Activated CD4-positive, CD25-positive, alpha-beta regulatory T cell treated with anti-CD3 and anti-CD28 coated beads, Interleukin-2, amount 50 U/mL, for 72 hours (primary cell): ENCODE results near the gene IL1RAPL1.

Experiments used
- DNase-seq: peaks from one replicate; pipeline ENCODE4 v3.0.0; 2021

The IL1RAPL1 gene

DNA sequence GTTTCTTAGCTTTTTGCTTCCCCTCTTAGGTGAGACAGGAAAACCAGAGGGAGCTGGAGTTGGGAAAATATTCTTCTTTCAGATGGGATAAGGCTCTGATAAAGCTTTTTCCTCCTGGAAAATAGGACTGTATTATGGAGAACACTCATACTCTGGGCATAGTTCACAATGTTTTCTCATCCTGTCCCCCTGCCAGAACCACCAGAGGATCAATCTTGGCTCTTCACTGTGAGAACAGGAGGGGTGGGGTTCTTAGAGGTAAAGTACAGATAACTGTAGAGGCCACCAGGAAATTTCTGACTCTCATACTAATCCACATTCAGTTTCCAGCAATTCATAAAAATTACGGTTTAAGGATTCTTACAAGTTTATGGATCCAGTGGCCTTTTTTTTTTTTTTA lies 966.3 kb downstream of the IL1RAPL1 start:
- DNase-seq, result no peak

DNA sequence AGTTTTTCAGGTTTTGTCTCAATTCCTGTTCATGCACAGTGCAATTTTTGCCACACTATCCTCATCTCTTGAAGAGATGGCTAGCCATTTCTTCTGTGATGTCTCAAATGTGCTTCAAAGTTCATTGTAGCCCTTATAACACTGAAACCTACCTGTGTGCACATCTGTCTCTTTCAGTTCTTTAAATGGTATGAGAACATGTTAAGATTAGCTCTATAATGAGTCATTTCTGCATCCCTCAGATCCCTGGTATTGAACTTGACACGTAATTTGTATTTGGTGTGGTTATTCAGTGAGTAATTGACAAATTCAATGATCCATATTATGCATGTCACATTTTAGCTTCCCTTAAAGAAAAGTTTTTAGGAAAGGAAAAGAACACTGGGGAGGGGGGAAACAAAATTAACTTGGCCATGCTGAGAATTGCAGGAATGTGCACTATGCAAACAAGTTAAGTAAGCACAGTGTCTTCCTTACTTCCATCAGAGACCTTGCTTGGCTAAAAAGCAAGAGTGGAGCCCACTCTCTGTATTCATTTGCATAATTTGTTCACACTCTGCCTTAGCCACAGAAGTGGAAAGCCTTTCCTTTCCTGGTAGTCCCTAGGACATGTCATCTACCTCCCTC lies 968.3 kb downstream of the IL1RAPL1 start:
- no peak for DNase-seq

DNA sequence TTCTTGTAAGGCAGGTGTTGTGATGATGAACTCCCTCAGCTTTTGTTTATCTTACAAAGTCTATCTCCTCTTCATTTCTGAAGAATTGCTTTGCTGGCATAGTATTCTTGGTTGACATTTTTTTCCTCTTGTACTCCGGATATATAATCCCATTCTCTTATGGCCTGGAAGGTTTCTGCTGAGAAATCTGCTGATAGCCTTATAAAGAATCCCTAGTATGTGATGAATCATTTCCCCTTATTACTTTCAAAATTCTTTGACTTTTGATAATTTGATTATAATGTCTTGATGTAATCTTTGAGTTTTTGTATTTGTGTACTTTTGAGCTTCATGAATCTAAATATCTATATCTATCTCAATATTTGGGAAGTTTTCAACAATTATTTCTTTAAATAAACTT lies 972.8 kb downstream of the IL1RAPL1 start:
- no peak for DNase-seq

- no peak for DNase-seq
These were observed 974.2 kb downstream of the IL1RAPL1 start for GRCh38 chrX:29561417-29561816.

DNA sequence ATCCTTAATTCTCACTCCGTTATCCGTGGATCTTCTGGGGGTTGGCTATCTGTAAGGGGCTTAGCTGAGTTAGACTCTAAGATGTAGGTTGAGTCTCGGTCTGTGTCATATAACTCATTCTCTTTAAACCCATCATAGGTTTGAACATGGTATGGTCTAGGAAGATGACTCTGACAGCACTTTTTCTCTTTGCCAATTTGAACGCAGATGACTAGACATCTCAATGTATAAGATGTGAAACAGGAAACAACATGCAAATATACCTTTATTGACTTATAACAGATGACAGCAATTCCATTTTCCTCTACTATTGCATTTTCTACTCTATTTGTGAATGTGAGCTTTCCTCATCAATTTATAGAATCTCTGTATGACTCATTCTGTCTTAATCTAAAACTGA lies 993.3 kb downstream of the IL1RAPL1 start:
- no peak for DNase-seq

- no peak for DNase-seq
These were observed 994.0 kb downstream of the IL1RAPL1 start for GRCh38 chrX:29581223-29581622.

GRCh38 chrX:29587107-29587506 lies 999.9 kb downstream of the IL1RAPL1 start:
- DNase-seq, result no peak

GRCh38 chrX:29590921-29591320 lies 1003.7 kb downstream of the IL1RAPL1 start:
- no peak for DNase-seq

DNA sequence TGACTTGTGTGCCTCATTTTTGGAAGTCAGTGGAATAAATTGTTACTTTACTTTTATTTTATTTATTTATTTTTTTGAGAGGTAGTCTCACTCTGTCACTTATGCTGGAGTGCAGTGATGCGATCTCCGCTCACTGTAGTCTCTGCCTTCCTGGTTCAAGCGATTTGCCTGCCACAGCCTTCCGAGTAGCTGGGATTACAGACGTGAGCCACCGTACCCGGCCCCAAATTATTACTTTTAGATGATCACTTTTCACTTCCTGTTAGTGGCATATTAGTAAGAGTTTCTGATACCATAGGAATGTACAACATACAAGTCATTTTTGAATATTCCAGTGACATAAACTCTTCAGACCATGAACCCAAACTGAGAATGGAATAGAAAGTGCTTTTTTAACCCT lies 1017.1 kb downstream of the IL1RAPL1 start:
- no peak for DNase-seq

GRCh38 chrX:29617276-29617675 lies 1030.0 kb downstream of the IL1RAPL1 start:
- no peak for DNase-seq

GRCh38 chrX:29617725-29618124 lies 1030.5 kb downstream of the IL1RAPL1 start:
- DNase-seq, result no peak

DNA sequence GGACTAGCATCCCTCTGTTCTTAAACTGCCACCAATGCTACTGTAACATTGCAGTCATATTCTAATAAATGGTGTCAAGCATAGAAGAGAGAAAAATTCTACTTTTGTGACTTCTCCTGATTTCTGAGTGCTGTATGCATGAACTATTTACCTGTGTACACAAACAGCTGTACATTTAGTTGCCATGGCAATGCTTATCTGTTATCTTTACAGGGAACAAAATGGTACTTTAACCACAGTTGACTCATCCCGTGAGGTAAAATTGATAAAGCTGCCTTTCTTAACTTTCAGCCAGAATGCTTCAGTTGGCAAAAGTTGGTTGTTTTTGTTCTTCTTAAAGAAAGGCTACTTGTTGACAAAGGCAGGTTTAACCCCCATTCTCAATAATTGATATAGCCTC lies 1040.6 kb downstream of the IL1RAPL1 start:
- no peak for DNase-seq

- no peak for DNase-seq
These were observed 1047.3 kb downstream of the IL1RAPL1 start for GRCh38 chrX:29634516-29634915.

- DNase-seq, result no peak
These were observed 1049.1 kb downstream of the IL1RAPL1 start for GRCh38 chrX:29636331-29636730.

DNA sequence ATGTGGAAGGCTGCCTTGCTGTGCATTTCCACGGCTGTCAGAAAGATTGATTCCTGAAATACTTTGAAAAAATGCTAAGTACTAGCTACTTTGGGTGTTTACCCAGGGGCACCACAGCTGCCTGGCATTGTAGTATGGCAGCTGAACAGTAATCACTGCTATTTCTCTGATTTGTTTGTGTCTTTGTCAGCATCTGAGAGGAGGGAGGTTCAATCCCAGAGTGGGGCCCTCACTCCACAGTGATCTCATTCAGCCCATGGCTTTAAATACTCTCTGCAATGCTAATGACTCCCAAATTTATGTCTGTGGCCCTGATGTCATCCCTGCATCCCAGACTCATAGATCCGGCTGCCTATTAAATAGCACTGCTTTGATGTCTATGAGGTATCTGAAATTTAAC lies 1052.9 kb downstream of the IL1RAPL1 start:
- no peak for DNase-seq

DNA sequence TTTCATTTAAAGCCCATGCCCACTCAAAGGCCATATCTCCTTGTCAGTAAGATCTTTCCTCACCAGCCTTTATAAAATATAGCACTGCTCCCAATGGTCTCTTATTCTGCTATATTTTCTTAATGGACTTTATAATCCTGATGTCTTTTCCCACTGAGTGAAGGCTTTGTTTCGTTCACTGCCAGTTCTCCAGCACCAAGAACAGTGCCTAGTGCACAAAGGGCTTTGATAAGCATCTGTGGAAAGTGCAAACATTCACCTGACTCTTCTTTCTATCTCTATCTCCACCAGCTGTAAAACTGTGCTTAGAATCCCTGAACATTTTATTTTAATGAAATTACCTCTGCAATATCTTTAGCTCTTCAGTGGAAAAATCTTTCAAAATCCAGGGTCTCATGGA lies 1054.2 kb downstream of the IL1RAPL1 start:
- no peak for DNase-seq

DNA sequence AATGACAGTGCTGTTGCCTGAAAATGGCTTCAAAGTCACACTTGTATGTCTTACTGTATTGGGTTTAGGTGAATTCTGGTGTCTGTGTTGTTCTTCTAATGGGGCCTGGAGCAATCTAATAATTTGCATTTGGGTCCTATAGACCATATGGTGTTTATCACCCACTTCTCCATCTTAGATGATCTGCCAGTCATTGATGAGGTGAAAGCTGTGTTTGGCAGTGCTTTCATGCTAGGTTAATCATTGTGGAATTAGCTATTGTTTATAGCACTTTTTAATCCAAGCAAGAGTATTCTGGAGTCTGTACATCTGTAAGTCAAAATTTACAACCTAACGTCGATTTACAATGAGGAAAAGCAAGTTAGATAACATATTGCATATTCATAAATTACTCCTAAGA lies 1055.9 kb downstream of the IL1RAPL1 start:
- no peak for DNase-seq

DNA sequence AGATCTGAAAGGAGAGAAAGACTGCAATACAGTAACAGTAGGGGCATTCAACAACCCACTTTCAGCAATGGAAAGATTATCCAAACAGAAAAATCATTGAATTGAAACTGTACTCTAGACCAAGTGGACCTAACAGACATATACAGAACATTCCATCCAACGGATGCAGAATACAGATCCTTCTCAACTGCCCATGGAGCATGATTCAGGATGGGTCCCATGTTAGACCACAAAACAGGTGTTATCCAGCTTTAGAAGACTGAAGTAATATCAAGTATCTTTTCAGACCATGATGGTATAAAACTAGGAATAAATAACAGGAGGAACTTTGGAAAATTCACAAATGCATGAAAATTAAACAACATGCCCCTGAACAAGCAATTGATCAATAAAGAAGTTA lies 1060.9 kb downstream of the IL1RAPL1 start:
- no peak for DNase-seq

DNA sequence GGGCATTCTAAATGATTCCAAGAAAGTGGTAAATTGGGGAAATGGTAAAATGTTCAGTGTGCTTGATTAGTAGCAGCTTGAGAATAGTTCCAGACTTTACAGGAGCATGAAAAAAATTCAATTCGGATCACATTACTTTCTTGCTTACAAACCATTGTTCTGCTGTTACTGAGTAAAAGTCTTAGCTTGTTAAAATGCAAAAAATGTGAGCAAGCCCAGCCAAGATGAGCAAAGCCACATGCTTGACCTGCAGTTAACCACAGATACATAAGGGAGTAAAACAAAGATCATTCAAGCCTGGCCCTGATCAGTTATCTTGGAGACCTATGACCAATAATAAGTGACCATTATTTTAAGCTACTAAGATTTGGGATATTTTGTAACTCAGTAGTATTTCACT lies 1065.2 kb downstream of the IL1RAPL1 start:
- DNase-seq, result no peak

DNA sequence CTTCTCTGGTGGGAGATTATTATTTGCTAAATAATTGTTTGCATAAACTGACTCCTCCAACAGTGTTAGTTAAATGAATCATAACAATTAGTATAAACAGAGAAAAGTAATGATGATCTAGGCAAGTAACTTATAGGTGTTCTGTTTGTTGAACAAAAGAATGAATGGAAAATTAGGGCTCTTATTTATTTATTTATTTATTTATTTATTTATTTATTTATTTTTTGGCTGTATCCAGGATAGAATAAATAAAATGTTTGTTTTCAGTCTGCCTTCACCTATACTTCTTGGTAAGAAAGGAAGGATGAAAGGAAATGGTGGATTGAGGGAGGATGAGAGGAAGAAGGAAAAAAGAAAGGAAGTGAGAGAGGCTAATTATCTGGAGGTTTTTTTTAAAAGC lies 1066.5 kb downstream of the IL1RAPL1 start:
- no peak for DNase-seq

DNA sequence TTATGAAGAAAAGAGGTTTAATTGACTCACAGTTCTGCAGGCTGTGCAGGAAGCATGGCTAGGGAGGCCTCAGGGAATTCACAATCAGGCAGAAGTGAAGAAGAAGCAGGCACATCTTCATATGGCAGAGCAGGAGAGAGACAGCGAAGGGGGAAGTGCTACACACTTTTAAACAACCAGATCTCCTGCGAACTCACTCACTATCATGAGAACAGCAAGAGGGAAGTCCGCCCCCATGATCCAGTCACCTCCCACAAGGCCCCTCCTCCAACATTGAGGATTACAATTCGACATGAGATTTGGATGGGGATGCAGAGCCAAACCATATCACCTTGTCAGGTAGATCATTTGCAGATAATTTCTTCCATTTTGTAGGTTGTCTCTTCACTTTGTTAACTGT lies 1072.7 kb downstream of the IL1RAPL1 start:
- no peak for DNase-seq

DNA sequence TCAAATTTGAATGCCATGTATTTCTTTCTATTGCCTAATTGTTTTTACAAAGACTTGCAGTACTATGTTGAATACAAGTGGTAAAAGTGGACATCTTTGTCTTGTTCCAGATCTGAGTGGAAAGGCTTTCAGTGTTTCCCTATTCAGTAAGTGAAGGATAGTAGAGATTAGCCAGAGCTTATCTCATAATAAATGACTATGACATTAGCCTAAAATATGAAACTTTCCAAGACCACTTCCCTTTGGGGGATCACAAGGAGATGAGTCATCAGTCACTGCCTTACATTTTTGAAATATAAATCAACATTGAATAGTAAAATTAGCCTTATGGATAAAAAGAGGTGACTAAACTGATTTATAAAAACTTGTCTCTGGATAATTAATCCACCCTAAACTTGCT lies 1074.0 kb downstream of the IL1RAPL1 start:
- no peak for DNase-seq

- DNase-seq, result no peak
These were observed 1074.9 kb downstream of the IL1RAPL1 start for GRCh38 chrX:29662101-29662500.

DNA sequence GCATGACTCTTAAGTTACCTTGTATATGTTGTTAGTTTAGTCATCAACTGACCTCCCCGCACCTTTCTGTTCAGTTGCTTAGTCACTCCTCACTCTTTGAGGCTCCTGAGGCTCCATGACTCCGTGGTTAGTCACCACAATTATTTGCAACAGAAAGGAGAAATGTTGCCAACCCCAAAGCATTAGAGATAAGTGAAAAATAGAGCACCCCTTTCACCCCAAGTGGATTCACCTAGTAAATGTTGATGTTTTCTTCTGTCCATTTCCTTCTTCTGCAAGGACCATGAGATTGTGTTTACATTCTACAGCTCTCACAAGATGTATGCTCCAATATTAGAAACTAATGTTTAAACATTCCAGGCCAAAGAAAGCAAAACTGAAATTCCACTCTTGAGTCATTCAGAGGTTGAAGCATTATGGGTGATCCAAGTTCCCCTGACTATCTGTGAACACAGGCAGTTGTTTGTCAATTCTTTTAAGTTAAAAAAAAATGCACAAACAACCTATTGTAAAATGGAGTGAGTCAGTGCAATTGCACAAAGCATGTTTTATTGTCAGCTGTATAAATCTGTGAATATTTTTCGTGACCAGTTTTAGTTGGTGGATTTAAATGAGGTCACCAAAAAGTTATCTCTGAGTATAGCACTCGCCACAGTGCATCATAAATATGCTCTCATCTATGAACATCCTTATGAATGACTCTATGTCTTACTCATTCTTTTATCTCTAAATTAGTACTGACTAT lies 1075.7 kb downstream of the IL1RAPL1 start:
- DNase-seq, result no peak

DNA sequence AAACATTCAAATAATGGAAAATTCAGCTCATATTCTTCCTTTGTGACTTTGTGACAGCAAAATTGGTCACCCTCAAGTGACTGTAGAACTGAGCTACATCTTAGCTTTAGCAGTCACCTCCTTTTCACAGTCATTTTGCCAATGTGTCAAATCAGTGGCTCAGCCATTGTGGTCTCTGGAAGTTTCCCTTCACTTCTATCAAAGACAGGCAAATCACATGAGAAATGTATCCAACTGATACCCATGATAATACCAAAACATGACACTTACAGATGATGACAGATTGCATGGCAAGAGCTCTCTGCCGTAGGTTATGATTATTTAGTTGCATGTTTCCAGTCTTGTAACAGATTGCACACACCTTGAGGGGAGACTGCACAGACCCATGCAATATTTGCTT lies 1078.3 kb downstream of the IL1RAPL1 start:
- DNase-seq, result no peak
